ENCODE data around the gene LTF.

DNA sequence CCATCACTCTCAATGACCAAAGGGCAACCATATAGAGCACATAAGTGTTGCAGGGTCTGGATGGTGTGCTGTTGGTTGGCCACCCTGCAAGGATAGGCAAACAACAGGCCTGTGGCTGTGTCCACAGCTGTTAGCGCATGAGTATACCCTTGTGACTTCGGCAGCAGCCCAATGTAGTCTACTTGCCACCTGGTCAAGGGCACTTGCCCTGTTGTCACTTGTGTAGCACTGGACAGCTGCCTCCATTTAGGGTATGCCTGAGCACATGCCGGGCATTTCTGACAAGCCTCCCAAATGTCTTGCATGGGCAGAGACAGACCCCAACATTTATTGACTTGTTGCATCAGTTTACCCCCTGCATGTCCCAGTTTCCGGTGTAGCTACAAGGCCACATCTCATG is 44.9 kb downstream of the LTF start:
- TF ChIP-seq, protein P1, sequence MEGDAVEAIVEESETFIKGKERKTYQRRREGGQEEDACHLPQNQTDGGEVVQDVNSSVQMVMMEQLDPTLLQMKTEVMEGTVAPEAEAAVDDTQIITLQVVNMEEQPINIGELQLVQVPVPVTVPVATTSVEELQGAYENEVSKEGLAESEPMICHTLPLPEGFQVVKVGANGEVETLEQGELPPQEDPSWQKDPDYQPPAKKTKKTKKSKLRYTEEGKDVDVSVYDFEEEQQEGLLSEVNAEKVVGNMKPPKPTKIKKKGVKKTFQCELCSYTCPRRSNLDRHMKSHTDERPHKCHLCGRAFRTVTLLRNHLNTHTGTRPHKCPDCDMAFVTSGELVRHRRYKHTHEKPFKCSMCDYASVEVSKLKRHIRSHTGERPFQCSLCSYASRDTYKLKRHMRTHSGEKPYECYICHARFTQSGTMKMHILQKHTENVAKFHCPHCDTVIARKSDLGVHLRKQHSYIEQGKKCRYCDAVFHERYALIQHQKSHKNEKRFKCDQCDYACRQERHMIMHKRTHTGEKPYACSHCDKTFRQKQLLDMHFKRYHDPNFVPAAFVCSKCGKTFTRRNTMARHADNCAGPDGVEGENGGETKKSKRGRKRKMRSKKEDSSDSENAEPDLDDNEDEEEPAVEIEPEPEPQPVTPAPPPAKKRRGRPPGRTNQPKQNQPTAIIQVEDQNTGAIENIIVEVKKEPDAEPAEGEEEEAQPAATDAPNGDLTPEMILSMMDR (IDR thresholded peaks at IDR 0.05) = no peak
- no peak for TF ChIP-seq EZH2 (IDR thresholded peaks at IDR 0.05; ENCODE audit: borderline replicate concordance, insufficient read depth, low read depth, low read length, poor library complexity, severe bottlenecking)
